RWPE2 (cell line): ENCODE measurements around the gene LUZP1.

Experiments
- ATAC-seq: fragments of 200-7000 bp; cut with Tn5 transposase; 3 replicates; pipeline ENCODE4 v1.9.1; 2021; ENCODE audit warnings: low read depth
- DNase-seq: peaks from one replicate; pipeline ENCODE4 v3.0.0-alpha.2; 2020; ENCODE audit warnings: low spot score
- H3K27ac ChIP-seq: fragments of 450-650 bp; 2 replicates; pipeline ENCODE4 v1.5.1; 2017; ENCODE audit warnings: mild to moderate bottlenecking; ENCODE audit not compliant: poor library complexity, severe bottlenecking
- H3K27me3 ChIP-seq: fragments of 250-450 bp; sonication (Bioruptor Pico); 2 replicates; pipeline ENCODE4 v1.5.1; 2021; ENCODE audit warnings: mild to moderate bottlenecking, moderate library complexity; ENCODE audit not compliant: insufficient read depth, poor library complexity, severe bottlenecking
- H3K36me3 ChIP-seq: fragments of 250-450 bp; sonication (Bioruptor Pico); 2 replicates; pipeline ENCODE4 v1.5.1; 2020; ENCODE audit warnings: low read depth, mild to moderate bottlenecking, moderate library complexity
- H3K4me1 ChIP-seq: fragments of 250-450 bp; sonication (Bioruptor Pico); 2 replicates; pipeline ENCODE4 v1.5.1; 2021; ENCODE audit warnings: mild to moderate bottlenecking, moderate library complexity; ENCODE audit not compliant: insufficient read depth, poor library complexity, severe bottlenecking
- H3K4me3 ChIP-seq: fragments of 250-450 bp; sonication (Bioruptor Pico); 2 replicates; pipeline ENCODE4 v1.5.1; 2021; ENCODE audit warnings: mild to moderate bottlenecking, moderate library complexity; ENCODE audit not compliant: severe bottlenecking
- H3K9me3 ChIP-seq: fragments of 250-450 bp; sonication (Bioruptor Pico); 2 replicates; pipeline ENCODE4 v1.5.1; 2021; ENCODE audit warnings: mild to moderate bottlenecking, moderate library complexity; ENCODE audit not compliant: severe bottlenecking
- TF ChIP-seq, protein P1 (sequence below): fragments of 450-650 bp; IDR thresholded peaks from one replicate; pipeline ENCODE4 v1.5.1; 2017; ENCODE audit warnings: mild to moderate bottlenecking, moderate library complexity; ENCODE audit not compliant: poor library complexity, severe bottlenecking

LUZP1 gene

DNA sequence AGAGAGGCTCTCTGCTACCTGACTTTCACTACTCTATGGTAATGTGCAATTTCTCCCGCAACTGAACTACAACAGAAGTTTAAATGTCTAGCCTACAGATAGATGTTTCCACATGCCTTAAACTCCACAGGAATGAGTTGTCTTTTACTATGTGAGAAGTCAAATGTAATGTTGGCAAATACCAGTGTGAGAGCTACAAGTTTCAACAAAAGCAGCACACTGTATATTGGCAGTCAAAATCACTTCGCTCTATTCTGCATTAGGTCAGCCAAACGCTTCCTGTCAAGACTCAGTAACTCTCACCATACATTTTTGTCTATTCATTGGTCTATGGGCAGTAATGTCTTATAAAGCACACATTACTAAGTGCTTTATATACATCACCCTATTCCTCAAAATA lies 41.9 kb downstream of the LUZP1 start:
- no peak overlapping the region for H3K4me3 ChIP-seq
- H3K4me1 ChIP-seq = peaks cover 92% of the 10 kb centered on the region
- H3K36me3 ChIP-seq = no peaks in the 10 kb centered on the region
- TF ChIP-seq, protein P1, sequence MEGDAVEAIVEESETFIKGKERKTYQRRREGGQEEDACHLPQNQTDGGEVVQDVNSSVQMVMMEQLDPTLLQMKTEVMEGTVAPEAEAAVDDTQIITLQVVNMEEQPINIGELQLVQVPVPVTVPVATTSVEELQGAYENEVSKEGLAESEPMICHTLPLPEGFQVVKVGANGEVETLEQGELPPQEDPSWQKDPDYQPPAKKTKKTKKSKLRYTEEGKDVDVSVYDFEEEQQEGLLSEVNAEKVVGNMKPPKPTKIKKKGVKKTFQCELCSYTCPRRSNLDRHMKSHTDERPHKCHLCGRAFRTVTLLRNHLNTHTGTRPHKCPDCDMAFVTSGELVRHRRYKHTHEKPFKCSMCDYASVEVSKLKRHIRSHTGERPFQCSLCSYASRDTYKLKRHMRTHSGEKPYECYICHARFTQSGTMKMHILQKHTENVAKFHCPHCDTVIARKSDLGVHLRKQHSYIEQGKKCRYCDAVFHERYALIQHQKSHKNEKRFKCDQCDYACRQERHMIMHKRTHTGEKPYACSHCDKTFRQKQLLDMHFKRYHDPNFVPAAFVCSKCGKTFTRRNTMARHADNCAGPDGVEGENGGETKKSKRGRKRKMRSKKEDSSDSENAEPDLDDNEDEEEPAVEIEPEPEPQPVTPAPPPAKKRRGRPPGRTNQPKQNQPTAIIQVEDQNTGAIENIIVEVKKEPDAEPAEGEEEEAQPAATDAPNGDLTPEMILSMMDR = no peak
- peak; percentile 87 for ATAC-seq
- peak overlapping the region; percentile 80 for H3K27ac ChIP-seq
- H3K27me3 ChIP-seq = no peaks in the 10 kb centered on the region
- no peaks in the 10 kb centered on the region for H3K9me3 ChIP-seq
- DNase-seq = no peak

DNA sequence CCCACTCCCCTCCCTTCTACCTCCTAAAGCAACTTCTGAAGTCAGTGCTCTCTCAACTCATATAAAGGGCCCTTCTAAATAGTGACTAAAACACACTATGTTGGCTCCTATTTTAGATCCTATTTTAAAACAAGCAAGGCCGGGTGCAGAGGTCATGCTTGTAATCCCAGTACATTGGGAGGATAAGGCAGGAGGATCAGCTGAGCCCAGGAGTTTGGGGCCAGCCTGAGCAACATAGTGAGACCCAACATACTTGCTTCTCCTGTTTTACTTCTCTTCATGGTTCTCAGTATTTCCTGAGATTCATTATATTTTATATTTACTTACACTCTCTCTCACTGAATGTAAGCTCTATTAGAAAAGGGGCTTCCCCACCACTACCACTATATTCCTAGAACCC lies 42.5 kb downstream of the LUZP1 start:
- DNase-seq (no peak), ATAC-seq (no peak)
- Histone ChIP-seq H3K27me3 (no peaks in the 10 kb centered on the region), H3K4me1 (peaks cover 86% of the 10 kb centered on the region), H3K27ac (peak overlapping the region; percentile 80), H3K4me3 (no peak overlapping the region), H3K9me3 (no peaks in the 10 kb centered on the region), H3K36me3 (no peaks in the 10 kb centered on the region)
- TF ChIP-seq, protein P1 = no peak

DNA sequence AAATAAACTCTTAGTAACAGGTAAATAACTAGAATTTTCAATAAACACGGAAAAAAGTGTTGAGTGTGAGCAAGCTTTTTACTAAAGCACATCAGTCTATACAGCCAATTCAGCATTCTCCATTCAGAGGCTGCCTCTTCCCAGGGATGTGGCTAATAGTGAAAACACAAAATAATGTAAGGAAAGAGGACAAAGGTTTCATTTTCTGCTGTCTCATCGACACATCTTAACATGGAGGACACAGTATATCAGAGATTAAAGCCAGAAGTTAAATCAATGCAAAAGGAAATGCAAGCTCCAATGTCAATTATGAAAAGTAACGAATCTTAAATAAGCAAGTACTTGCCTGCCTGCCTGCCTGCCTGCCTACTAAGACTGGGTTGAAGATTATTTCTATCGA lies 43.2 kb downstream of the LUZP1 start:
- DNase-seq (no peak), ATAC-seq (no peak)
- Histone ChIP-seq H3K4me3 (no peak overlapping the region), H3K4me1 (peaks cover 81% of the 10 kb centered on the region), H3K36me3 (no peaks in the 10 kb centered on the region), H3K27ac (peak overlapping the region; percentile 80), H3K27me3 (no peaks in the 10 kb centered on the region), H3K9me3 (no peaks in the 10 kb centered on the region)
- TF ChIP-seq, protein P1 = no peak

DNA sequence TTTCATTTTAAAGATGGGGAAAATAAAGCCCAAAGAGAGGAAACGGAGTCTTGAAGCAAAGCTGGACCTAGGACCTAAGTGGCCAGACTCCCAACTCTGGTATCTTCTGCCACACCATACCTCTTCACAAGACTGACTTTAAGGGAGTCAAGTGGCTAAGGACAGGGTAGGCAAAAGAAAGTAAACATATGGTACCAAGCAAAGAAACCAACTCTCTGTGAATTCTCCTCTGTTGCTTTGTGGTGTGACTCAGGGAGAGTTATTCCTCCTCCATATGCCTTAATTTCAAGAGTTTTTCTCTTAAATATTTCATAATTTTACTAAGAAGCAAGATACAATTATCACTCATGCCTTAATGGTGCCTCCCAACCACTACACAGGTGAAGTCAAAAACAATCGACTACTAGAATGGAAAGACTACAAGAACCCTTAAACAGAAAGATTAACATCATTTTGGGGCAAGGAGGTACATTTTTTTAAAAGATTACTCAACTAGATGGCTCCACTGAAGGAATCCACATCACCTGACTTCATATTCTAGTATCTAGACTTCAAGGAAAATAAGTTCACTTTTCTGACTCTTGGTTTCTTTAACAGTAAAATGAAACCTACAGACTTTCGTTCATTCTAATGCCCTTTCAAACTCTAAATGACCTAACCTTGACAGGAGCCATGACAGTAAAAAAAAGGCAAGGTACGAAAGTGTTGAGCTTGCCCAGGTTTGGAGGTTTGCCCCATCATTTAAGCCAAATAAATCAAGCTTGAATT lies 44.2 kb downstream of the LUZP1 start:
- Histone ChIP-seq H3K27ac (peak overlapping the region; percentile 80), H3K4me1 (peaks cover 77% of the 10 kb centered on the region)
- TF ChIP-seq, protein P1 = no peak

DNA sequence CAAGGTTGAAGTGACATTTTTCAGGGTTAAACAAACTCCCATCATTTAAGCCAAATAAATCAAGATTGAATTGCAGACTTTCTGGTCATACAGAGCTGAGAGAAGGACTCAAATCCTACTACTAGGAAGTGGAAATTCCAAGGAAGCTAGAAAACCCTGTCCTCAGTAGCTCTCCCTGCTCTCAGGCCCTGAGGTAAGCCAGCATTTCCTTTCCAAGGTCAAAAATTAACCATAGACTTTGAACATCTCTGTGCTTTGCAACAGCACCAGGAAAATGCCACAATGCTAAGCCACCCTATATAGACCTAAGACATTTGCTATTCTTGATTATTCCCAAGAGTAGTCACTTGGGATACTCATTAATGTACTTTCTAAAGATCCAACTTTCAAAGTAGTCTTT lies 45.1 kb downstream of the LUZP1 start:
- no peak overlapping the region for H3K4me3 ChIP-seq
- DNase-seq (no peak), ATAC-seq (no peak)
- H3K9me3 ChIP-seq = no peaks in the 10 kb centered on the region
- TF ChIP-seq, protein P1 = no peak
- no peaks in the 10 kb centered on the region for H3K27me3 ChIP-seq
- no peaks in the 10 kb centered on the region for H3K36me3 ChIP-seq
- H3K4me1 ChIP-seq = peaks cover 67% of the 10 kb centered on the region
- H3K27ac ChIP-seq = peak overlapping the region; percentile 80

More for the DNA sequence above, 44.2 kb downstream of the LUZP1 start:
- Histone ChIP-seq H3K9me3 (no peaks in the 10 kb centered on the region), H3K36me3 (no peaks in the 10 kb centered on the region), H3K27me3 (no peaks in the 10 kb centered on the region), H3K4me3 (no peak overlapping the region)
- DNase-seq = no peak
- no peak for ATAC-seq
